A673 (cell line): Measurements from ENCODE around the gene MT1F.

ENCODE experiments used
- CTCF ChIP-seq: fragments of 300-800, 200-600 bp; sonication (generic); conservative IDR thresholded peaks from 2 replicates; pipeline ENCODE4 v1.5.1; 2017; ENCODE audit warnings: low read depth, mild to moderate bottlenecking, antibody characterized with exemption, low read length, moderate library complexity, mixed read lengths
- EZH2 ChIP-seq: fragments of 200-600 bp; sonication (generic); IDR thresholded peaks from 2 replicates; pipeline ENCODE4 v1.6.1; 2017; ENCODE audit warnings: borderline replicate concordance, low read depth, mild to moderate bottlenecking, mixed read lengths, antibody characterized with exemption, low read length; ENCODE audit not compliant: poor library complexity, severe bottlenecking

GRCh38 chr16:56675685-56676210 lies 18.0 kb downstream of the MT1F start:
- TF ChIP-seq EZH2, result no peak
- no peak for TF ChIP-seq CTCF
